Measurements from ENCODE around the gene TRPC3.

DNA sequence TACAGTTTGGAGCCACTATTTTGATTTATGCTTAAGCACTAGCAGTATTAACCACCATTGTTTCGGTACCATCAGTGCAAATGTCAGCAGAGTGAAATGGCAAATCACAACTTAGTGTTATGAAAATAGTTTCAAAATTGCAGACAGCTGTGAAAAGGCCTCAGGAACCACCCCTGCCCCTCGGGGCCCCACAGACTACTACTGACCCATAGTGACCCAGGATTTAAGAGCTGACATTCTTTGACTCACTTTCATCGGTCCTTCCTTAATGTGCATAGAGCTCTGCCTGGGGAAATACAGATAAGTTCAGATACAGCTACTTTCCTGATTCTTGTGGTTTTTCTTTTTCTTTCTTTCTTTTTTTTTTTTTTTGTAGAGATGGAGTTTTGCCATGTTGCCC lies 78.3 kb downstream of the TRPC3 start:
- TF ChIP-seq, protein P1, sequence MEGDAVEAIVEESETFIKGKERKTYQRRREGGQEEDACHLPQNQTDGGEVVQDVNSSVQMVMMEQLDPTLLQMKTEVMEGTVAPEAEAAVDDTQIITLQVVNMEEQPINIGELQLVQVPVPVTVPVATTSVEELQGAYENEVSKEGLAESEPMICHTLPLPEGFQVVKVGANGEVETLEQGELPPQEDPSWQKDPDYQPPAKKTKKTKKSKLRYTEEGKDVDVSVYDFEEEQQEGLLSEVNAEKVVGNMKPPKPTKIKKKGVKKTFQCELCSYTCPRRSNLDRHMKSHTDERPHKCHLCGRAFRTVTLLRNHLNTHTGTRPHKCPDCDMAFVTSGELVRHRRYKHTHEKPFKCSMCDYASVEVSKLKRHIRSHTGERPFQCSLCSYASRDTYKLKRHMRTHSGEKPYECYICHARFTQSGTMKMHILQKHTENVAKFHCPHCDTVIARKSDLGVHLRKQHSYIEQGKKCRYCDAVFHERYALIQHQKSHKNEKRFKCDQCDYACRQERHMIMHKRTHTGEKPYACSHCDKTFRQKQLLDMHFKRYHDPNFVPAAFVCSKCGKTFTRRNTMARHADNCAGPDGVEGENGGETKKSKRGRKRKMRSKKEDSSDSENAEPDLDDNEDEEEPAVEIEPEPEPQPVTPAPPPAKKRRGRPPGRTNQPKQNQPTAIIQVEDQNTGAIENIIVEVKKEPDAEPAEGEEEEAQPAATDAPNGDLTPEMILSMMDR (tag by site-specific recombination; IDR thresholded peaks at IDR 0.05): no peak
- no peak for TF ChIP-seq ZNF621 (tag by site-specific recombination; IDR thresholded peaks at IDR 0.05)
- TF ChIP-seq HOXD13 (CRISPR knock-in tag; IDR thresholded peaks at IDR 0.05; ENCODE audit: borderline replicate concordance): no peak
- no peak for TF ChIP-seq YY1 (tag by site-specific recombination; IDR thresholded peaks at IDR 0.05)
- TF ChIP-seq ZNF274 (IDR thresholded peaks at IDR 0.05; ENCODE audit: low read length): no peak
- TF ChIP-seq ZNF274 (tag by site-specific recombination; IDR thresholded peaks at IDR 0.05; ENCODE audit: borderline replicate concordance): no peak
- no peak for TF ChIP-seq ZNF624 (tag by site-specific recombination; IDR thresholded peaks at IDR 0.05)
- TF ChIP-seq ZNF214 (tag by site-specific recombination; IDR thresholded peaks at IDR 0.05; ENCODE audit: borderline replicate concordance): no peak
- TF ChIP-seq ZNF146 (tag by site-specific recombination; IDR thresholded peaks at IDR 0.05): no peak
- no peak for TF ChIP-seq ZNF324 (tag by site-specific recombination; IDR thresholded peaks at IDR 0.05)
- TF ChIP-seq ZFHX2 (tag by site-specific recombination; conservative IDR thresholded peaks at IDR 0.05): no peak
- no peak for TF ChIP-seq ZNF76 (tag by site-specific recombination; IDR thresholded peaks at IDR 0.05; ENCODE audit: borderline replicate concordance, low read depth)
- no peak for TF ChIP-seq ZNF2 (tag by site-specific recombination; IDR thresholded peaks at IDR 0.05)
